ENCODE results near the gene CXCL12. TPM values are rescaled to one million over a fixed set of nuclear protein-coding genes. Genes with fewer than 3 reads are reported as not detected.

The CXCL12 gene
- total and polyA plus RNA-seq, 2 of the 13 experiments (the other 11 are each of a cell fraction or from before 2014, with no cell fraction given), result not detected

GRCh38 chr10:44341886-44342285 lies 43.0 kb downstream of the CXCL12 start:
- 0% methylated on average over 2 of the region's 3 CpGs for WGBS (ENCODE audit: low lambda C conversion rate)
- H3K9ac ChIP-seq (ENCODE audit: insufficient read depth, low read depth, low read length), result no peak overlapping the region
- intact Hi-C loops (cut with micrococcal nuclease; ENCODE audit: unreplicated experiment) (no loop called here), in situ Hi-C loops (cut with HindIII; ENCODE audit: extremely low pct_ligation_motif_present, low pct_unique_long_range_greater_than_20kb) (no loop called here)
- no peak overlapping the region for H3K27ac ChIP-seq (ENCODE audit: extremely low read length, insufficient read depth, low read length)
- H3K4me2 ChIP-seq (ENCODE audit: low read depth, low read length), result no peak overlapping the region
- H3K27me3 ChIP-seq (ENCODE audit: control insufficient read depth in 1 of 2, insufficient read depth in 2 of 2, low read length in 2 of 2), result peaks cover 0 to 14% of the 10 kb centered on the region in 2 experiments; a peak in 2 of 5 replicates
- no peak overlapping the region for H3K4me3 ChIP-seq (replicated peaks in 1 of 3; ENCODE audit: insufficient read depth in 1 of 3, low read depth in 2 of 3, low read length in 3 of 3)
- no peak for FAIRE-seq
- ATAC-seq, result no peak
- no peak for DNase-seq (ENCODE audit: low spot score)
- H4K20me1 ChIP-seq (ENCODE audit: insufficient read depth, low read length), result no peaks in the 10 kb centered on the region
- no peaks in the 10 kb centered on the region for H3K9me3 ChIP-seq (ENCODE audit: low read length)
- H3K4me1 ChIP-seq (ENCODE audit: insufficient read depth, low read length), result no peaks in the 10 kb centered on the region
- ChIA-PET POLR2A (no interaction called here), CTCF (ENCODE audit: low intra/inter-chr PET ratio, low total read pairs) (no interaction called here)
- H3K36me3 ChIP-seq (replicated peaks in 1 of 2; ENCODE audit: control insufficient read depth in 1 of 2, insufficient read depth in 2 of 2, low read length in 2 of 2), result no peaks in the 10 kb centered on the region
- TF ChIP-seq HNRNPLL (IDR thresholded peaks at IDR 0.05; ENCODE audit: low read depth, low read length, poor library complexity, severe bottlenecking), result no peak
- no peak for TF ChIP-seq ZNF30 (CRISPR knock-in tag; IDR thresholded peaks at IDR 0.05)
- TF ChIP-seq ZBTB20 (CRISPR knock-in tag; IDR thresholded peaks at IDR 0.05; ENCODE audit: borderline replicate concordance, low read depth), result no peak
- no peak for TF ChIP-seq CTCF (CRISPR knock-in tag; IDR thresholded peaks at IDR 0.05)
- TF ChIP-seq ZNF644 (CRISPR knock-in tag; IDR thresholded peaks at IDR 0.05; ENCODE audit: low read depth), result no peak
- TF ChIP-seq ZNF333 (CRISPR knock-in tag; IDR thresholded peaks at IDR 0.05; ENCODE audit: borderline replicate concordance), result no peak
- no peaks in the 10 kb centered on the region for H3K79me2 ChIP-seq (ENCODE audit: insufficient read depth, low read length)
- no TSS peak for BruUV-seq (replicated peaks)
- H2AFZ ChIP-seq (ENCODE audit: low read length), result no peak overlapping the region

GRCh38 chr10:44340557-44340956 lies 44.3 kb downstream of the CXCL12 start:
- no peak for DNase-seq (ENCODE audit: low spot score)
- 0% methylated on average over 2 of the region's 3 CpGs for WGBS (ENCODE audit: low lambda C conversion rate)
- POLR2A ChIA-PET, result no interaction called here

More at GRCh38 chr10:44340557-44340956, 44.3 kb downstream of the CXCL12 start:
- Histone ChIP-seq H3K27ac (ENCODE audit: extremely low read length, insufficient read depth, low read length) (no peak overlapping the region), H4K20me1 (ENCODE audit: insufficient read depth, low read length) (no peaks in the 10 kb centered on the region), H3K27me3 (ENCODE audit: control insufficient read depth in 1 of 2, insufficient read depth in 2 of 2, low read length in 2 of 2) (peaks cover 0 to 14% of the 10 kb centered on the region in 2 experiments; a peak in 2 of 5 replicates), H2AFZ (ENCODE audit: low read length) (no peak overlapping the region), H3K9me3 (ENCODE audit: low read length) (no peaks in the 10 kb centered on the region), H3K4me2 (ENCODE audit: low read depth, low read length) (no peak overlapping the region), H3K79me2 (ENCODE audit: insufficient read depth, low read length) (no peaks in the 10 kb centered on the region), H3K9ac (ENCODE audit: insufficient read depth, low read depth, low read length) (no peak overlapping the region), H3K4me1 (ENCODE audit: insufficient read depth, low read length) (no peaks in the 10 kb centered on the region), H3K36me3 (replicated peaks in 1 of 2; ENCODE audit: control insufficient read depth in 1 of 2, insufficient read depth in 2 of 2, low read length in 2 of 2) (no peaks in the 10 kb centered on the region), H3K4me3 (replicated peaks in 1 of 3; ENCODE audit: insufficient read depth in 1 of 3, low read depth in 2 of 3, low read length in 3 of 3) (no peak overlapping the region)
- FAIRE-seq, result no peak
- in situ Hi-C loops (cut with HindIII; ENCODE audit: extremely low pct_ligation_motif_present, low pct_unique_long_range_greater_than_20kb), result no loop called here
- no peak for ATAC-seq
- no TSS peak for BruUV-seq (replicated peaks)
- CTCF ChIA-PET (ENCODE audit: low intra/inter-chr PET ratio, low total read pairs), result no interaction called here
- intact Hi-C loops (cut with micrococcal nuclease; ENCODE audit: unreplicated experiment), result no loop called here
- TF ChIP-seq ZNF891 (CRISPR knock-in tag; IDR thresholded peaks at IDR 0.05) (no peak), ZNF792 (CRISPR knock-in tag; IDR thresholded peaks at IDR 0.05) (no peak), DZIP1 (CRISPR knock-in tag; IDR thresholded peaks at IDR 0.05) (no peak), HNF4A (CRISPR knock-in tag; IDR thresholded peaks at IDR 0.05) (no peak)

Data from HepG2 (cell line).